HG02588 (cell line): ENCODE results near the gene STAMBP.

Experiments
- ATAC-seq: cut with Tn5 transposase; IDR thresholded peaks from one replicate; pipeline ENCODE4 v1.9.1; 2021; ENCODE audit warnings: mild to moderate bottlenecking, moderate library complexity; ENCODE audit not compliant: unreplicated experiment

Gene STAMBP

DNA sequence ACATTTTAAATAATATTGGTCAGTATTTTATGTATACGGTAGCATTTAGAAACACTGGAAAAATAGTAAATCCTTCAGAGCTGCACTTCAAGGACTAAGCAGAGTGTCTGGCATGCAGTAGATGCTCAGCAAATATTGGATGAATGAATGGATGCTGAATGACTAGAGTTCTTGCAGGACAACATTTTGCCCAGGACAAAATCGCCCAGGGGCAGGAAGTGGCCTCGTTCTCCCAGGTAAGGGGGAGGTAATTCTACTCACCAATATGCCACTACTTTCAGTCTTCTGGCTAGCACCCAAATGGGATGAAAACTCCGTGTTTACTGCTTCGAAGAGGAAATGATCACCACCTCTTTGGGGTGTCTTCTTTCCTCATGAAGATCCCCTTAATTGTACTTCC, 93.9 kb downstream of the STAMBP start:
- no peak for ATAC-seq
